ENCODE measurements around the gene RNF150.

GRCh38 chr4:141130947-141131605, 2.2 kb downstream of the RNF150 start:
- TF ChIP-seq CTCF (IDR thresholded peaks at IDR 0.05; ENCODE audit: control extremely low read depth in 1 of 3, insufficient read depth in 1 of 3, low read depth in 1 of 3, low read length in 3 of 3) (no peak), RAD21 (IDR thresholded peaks at IDR 0.05 in 1 of 2, conservative IDR thresholded peaks at IDR 0.05 in 1 of 2; ENCODE audit: low read depth in 2 of 2, low read length in 2 of 2) (no peak), EP300 (IDR thresholded peaks at IDR 0.05; ENCODE audit: borderline replicate concordance in 1 of 2, low read depth in 2 of 2, low read length in 2 of 2) (no peak)

Measured in H1 (cell line).